ENCODE measurements around the gene ZNF521. TPM values are rescaled to one million over a fixed set of nuclear protein-coding genes. Genes with fewer than 3 reads are reported as not detected.
"Not testable (repeated sequence)": the region's sequence is repeated elsewhere in the genome, so short reads cannot be mapped to it uniquely, and the experiment has no call there.

Gene ZNF521
- polyA plus RNA-seq, 4 donors = 35.1 to 48.3 (median 45.7) TPM

DNA sequence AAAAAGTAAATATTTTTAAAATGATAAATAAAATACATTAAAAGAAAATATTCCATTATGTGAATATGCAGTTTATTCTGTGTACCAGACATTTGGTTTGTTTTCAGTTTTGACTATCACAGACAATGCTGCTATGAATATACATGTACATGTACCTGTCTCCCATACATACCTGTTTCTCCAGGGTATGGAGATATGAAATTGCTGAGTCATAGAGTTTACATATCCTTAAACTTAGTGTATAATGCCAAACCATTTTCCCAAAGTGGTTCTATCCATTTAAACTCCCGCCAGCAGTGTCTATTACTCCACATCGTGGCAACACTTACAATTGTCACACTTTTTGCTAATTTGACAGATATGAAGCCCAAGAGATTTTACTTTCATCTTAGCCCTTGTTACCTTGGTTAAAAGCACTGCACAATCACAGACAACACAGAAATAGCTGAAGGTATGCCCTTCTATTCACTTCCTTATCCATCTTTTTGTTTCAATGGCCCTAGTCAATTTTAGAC is 56.3 kb downstream of the ZNF521 start:
- DNase-seq (ENCODE audit: low read depth in 4 of 4, low spot score in 2 of 4) = no peak

DNA sequence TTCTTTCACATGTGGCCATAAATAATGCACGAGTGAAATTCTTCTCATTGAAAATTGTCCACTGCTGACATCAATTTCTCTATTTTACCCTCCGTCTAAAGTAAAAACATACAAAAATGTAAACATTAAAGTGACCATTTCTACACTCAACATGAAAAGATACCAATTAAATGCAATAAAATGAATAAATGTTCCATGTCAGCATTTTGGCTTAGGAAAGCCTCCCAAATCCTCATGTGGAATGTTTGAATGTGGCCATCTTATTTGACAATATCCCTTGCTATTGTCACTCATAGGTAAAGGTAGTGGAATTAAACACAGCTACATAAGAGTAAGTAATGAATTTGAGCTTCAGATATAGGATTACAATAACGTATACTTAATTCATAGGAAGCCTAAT is 60.8 kb downstream of the ZNF521 start:
- DNase-seq (ENCODE audit: low read depth in 4 of 4, low spot score in 2 of 4) = no peak

DNA sequence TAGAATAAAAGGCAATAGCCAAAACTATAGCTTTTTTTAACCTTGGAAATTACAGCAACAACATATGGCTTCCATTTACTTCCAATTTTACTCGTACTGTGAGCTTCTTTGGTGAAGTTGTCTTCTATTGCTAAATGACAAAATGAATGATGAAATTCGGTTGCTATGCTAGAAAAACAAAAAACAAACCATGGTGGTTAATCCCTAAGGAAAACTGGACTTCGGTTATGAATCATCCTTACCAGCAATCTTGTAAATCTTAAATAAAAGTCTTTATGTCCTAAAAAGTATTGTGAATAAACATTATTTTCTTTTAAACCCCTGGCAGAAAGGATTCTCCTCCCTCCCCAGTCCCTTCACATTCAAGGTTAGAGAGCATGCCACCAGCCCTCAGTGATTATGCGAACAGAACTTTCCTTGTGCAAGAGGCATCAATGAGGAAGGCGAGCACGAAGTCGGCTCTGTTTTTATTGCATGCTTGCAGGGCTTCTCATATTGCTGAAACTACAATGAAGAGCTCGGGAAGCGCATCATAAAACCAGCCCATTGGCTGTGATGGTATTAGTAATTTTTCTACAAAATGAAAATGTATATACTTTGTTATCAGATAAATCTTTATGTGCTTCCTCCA is 62.9 kb downstream of the ZNF521 start:
- DNase-seq (ENCODE audit: low read depth in 4 of 4, low spot score in 2 of 4) = no peak

DNA sequence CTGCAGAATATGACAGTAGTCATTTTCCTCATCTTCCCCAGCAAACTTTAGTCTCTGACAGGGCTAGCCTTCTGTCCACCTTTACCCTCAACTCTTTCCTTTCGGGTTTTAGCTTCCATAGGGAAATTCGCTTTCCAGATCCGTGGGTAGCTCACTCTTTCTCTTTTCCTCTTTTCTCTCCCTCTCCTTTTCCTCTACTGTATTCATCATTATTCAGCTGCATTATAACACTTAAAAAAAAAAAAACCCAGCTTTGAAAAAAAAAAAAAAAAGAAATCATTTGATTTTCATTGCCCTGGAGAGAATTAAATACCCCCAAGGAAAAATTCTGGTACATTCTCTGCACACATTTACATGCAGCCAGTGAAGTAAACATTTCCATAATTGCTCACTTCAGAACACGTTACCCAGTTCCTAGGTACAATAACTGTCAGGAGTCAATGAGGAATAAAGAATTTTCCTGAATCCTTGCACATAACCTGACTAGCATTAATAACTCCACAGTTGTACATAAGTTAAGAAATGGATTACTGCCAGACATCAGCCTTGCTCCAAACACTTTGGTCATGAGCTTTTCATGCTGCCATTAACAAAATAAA is 63.5 kb downstream of the ZNF521 start:
- DNase-seq (ENCODE audit: low read depth in 4 of 4, low spot score in 2 of 4) = no peak

DNA sequence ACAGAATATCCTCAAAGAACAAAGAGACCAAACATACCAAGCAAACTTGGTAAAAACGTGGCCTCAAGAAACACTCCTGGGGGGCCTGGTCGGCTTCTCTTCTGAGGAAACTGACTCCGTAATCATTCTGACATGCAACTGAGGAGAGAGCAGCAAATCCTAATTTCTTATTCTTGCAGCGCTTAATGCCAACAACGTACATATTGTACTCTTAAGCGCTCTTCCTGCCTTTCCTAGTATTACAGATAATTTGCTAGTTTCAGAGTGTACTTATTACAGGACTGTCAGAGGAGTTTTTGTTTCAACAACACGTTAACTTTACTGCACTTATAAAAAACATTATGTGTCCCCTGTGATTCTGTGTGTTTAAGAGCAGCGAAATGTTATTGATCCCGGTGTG is 64.9 kb downstream of the ZNF521 start:
- DNase-seq (ENCODE audit: low read depth in 4 of 4, low spot score in 2 of 4) = no peak

DNA sequence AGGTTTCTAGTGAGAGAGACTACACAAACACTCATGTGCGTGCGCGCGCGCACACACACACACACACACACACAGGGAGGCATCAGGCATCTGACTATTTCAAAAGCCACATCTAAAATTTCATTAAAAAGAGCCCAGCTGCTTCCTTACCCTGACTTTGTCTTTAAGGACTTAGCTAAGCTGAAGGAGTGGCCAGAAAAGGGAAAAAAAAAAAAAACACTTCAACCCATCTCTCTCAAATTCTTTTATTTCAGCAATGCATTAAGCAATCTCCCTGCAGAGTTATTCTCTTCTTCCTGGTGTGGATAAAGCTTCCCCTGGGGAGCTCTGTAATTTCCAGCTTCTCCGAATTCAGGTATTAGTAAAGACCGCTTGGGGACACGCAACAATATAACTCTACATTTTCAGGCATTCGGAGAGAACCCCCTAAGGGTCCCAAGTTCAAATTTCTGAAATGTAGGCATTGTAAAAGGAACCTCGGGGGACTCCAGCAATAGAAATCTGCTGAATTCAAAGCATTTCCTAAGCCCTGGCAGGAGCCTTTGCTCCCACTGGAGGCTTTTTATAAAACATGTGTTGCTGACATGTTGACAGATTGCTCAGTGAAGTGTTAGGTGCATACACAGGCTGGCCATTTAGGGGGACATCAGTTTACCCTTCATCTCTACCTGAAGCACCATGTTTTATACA is 67.0 kb downstream of the ZNF521 start:
- no peak for DNase-seq (ENCODE audit: low read depth in 4 of 4, low spot score in 2 of 4)

DNA sequence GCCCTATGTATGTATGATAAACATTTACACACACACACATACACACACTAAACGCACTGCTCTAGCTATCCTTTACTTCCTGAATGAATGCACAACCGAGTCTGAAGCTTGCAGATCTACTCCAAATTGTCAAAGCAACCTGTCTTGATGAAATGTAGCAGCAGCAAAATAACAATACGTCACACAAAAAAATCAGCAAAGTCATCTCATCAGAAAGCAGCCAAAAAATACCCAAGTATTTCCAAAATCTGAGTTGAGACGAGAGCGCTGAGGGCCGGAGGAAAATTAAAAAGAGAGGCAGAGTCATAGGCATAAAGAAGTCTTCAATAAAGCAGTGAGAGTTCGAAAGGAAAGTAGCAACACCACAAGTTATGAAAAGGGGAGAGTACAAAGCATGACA is 67.7 kb downstream of the ZNF521 start:
- no peak for DNase-seq (ENCODE audit: low read depth in 4 of 4, low spot score in 2 of 4)

DNA sequence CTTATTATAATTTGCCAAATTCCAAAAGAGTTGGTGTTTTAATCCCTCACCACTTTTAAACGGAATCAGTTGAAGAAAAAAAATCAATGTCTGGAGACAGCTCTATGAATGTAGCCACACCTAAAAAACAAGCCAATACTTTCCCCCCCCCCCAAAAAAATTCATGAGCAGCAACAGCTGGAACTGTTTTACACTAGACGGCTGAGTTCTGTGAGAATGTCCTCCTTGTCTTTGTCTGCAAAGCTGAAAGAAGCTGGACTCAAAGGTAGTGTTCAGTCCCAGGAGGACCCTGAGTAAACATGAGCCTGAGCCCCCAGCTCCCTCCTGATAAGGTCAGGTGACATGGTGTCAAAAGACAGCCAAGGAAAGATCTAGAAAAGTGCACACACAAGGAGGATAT is 68.2 kb downstream of the ZNF521 start:
- no peak for DNase-seq (ENCODE audit: low read depth in 4 of 4, low spot score in 2 of 4)

DNA sequence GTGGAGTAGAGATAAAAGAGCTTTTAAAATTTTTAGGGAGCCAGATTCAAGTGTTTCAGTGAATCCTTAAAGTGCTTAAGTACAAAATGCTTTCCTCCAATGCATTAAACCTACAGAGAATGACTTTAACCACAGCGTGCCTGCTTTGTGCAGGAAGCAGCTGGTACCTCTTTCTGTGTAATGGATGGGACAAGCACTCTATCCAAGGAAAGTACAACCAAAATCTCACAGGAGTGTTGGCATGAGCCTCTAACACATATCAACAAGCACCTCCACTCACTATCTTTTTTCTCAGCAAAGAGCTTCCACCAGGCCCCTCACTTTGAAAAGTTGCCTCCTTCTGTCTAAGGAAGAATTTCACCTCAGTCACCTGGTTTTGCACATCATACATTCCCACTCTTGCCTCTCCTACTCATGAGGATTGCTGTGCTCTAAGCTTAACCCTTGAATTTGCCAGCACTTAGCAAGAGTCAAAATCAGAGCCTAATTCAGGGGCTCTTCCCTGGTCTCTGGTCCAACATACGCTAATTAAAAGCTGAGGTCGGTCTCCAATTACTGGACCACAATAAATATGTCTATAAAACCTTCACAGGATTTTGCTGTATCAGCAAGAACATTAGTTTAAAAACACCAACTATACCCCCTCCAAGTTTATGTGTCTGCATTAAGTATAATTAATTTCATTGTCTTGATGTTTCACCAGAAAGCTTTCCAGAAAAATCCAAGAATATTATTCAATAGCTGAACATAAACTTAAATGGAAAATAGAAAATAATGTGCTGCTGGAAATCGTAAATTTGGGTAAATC is 68.9 kb downstream of the ZNF521 start:
- DNase-seq (ENCODE audit: low read depth in 4 of 4, low spot score in 2 of 4) = no peak

DNA sequence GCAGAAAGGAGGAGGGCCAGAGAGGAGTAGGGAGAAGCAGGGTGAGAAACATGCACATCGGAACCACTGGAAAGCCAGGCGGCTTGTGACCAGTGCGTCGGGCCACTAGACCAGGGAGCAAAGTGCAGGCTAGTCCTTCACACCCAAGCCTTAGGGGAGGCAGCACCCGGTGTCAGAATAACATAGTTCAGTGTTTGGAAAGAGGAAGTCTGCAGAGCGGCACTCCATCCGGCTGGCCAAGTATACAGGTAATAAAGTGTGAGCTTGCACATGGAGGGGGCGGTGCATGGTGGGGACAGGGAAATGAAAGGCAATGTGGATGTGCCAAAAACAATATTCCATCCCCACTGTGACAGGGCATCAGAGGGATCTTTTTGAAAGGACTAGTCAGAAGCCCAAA is 69.7 kb downstream of the ZNF521 start:
- no peak for DNase-seq (ENCODE audit: low read depth in 4 of 4, low spot score in 2 of 4)

DNA sequence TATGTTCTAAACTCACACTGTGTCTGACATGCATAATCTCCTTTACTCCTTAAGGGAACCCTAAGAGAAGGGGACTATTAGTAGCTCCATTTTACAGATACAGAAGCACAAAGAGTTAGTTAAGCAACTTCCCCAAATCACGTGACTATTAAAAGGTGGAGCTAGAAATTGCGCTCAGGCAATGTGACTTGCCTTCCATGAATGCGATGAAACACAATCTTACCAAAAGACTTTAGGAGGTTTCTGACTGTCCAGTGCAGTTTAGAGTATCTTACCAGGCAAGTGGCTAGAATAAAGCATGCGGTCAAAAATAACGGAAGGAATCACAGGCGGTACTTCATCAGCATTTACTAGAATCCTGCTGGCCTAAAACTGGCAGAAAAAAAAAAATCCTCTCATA is 70.4 kb downstream of the ZNF521 start:
- DNase-seq (ENCODE audit: low read depth in 4 of 4, low spot score in 2 of 4) = no peak

DNA sequence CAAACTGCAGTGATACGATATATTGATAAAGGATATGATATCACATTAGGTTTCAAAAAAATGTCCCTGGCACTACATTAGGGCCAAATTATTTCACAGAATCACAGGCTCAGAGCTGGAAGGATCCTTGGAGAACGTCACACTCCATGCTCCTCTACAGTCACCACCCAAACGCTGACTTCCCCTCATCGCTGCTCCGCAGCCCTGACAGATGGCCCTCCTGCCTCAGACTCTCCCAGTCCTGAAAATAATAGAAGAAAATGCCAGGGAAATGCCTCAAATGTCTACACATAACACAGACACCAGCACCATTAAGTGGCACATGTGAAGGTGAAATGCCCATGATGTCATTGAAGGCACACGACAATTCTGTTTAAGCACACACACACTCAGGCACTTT is 72.0 kb downstream of the ZNF521 start:
- DNase-seq (ENCODE audit: low read depth in 4 of 4, low spot score in 2 of 4) = no peak

DNA sequence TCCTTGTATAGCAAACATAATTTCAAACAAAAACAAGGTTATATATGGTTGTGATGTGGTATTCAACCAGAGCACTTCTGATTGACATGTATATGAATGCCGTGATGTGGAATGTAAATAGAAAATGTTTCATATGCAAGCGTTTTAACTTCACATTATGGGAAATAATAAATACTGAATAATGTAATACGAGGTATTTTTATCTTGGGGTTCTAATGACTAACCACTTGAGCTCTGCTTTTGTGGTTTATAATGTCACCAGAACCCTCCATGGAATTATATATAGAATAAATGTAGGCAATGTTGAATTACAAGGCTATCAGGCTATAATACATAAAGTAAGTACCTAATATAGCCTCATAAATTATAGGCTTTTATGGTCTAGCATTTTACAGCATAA is 72.4 kb downstream of the ZNF521 start:
- no peak for DNase-seq (ENCODE audit: low read depth in 4 of 4, low spot score in 2 of 4)

DNA sequence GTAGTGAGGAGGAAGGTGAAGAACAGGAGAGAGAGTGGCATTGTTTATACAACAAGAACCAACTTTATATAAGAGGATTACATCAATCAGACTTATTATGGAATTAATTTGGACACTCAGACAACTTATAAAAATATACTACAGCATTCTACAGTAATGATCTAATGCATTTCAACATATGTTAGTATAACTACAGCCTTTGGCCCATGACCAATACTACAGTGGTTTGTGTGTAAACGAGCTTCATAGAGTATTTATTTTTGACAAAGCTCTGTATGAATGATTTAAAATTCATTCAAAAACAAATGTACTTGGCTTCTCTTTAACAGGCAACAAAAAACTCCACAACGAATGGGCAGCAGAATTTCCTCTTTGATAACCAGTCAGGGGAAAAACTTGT is 72.8 kb downstream of the ZNF521 start:
- no peak for DNase-seq (ENCODE audit: low read depth in 4 of 4, low spot score in 2 of 4)

DNA sequence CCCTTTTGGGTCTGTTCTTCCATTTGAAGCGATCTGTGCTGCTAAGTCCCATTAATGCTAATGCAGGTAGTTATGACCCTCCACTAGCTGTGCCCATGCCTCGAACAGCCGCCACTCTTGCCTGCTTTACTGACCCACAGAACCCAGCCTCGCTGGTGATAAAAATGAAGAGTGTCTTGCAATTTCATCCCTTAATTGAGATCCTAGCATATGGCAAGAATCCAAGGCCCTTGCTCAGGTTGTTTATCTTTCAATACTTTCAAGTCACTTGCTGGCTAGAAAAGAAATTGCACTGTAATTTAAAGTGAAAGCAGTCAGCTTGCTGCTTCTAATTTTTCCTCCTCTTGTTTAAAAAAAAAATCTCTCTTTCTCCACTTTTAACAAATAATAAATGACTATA is 73.6 kb downstream of the ZNF521 start:
- no peak for DNase-seq (ENCODE audit: low read depth in 4 of 4, low spot score in 2 of 4)

DNA sequence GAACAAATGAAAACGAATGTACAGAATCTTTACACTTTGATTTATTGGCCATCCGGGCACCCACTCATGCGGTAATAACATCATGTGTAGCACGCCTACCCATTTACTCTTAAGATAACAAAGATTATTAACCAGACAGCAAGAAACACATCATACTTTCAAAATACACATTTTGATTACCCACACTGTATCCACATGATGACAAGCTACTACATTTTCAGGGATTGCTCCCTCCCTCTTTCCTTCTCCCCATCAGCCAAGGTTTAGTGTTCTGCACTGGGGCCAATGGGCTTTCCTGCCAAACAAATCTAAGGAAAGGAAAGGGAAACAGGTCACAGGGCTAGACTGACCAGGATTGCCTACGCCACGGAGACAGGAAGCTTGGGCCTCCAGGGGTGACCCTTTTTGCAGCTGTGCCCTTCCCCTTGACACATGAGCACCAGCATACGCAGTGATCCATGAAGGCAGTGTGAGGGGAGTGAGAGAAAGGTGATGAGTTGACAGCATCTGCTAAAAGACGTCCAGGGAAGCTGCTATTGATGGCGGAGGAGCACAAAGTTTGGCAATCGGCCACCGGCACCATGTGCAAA is 76.5 kb downstream of the ZNF521 start:
- peak in 3 of 4 donors; percentile 61 to 77 (median 69) for DNase-seq (ENCODE audit: low read depth in 4 of 4, low spot score in 2 of 4)

DNA sequence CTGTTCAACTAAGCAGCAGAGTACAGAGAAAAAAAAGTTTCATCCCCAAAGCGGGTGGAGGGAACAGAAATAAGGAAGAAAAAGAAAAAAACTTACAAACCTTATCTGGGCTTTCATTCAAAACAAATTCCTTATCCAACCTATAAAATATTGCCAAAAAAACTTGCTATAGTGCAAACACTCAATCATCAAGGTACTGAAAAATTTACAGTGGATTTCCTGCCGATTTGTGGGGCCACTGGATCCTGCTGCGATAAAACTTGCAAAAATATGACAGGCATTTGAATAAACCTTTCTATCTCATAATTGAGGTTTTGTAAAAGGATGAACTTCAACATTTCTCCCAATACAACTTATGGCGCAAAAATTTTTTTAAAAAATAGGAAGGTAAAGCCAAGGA is 77.0 kb downstream of the ZNF521 start:
- DNase-seq (ENCODE audit: low read depth in 4 of 4, low spot score in 2 of 4) = no peak

DNA sequence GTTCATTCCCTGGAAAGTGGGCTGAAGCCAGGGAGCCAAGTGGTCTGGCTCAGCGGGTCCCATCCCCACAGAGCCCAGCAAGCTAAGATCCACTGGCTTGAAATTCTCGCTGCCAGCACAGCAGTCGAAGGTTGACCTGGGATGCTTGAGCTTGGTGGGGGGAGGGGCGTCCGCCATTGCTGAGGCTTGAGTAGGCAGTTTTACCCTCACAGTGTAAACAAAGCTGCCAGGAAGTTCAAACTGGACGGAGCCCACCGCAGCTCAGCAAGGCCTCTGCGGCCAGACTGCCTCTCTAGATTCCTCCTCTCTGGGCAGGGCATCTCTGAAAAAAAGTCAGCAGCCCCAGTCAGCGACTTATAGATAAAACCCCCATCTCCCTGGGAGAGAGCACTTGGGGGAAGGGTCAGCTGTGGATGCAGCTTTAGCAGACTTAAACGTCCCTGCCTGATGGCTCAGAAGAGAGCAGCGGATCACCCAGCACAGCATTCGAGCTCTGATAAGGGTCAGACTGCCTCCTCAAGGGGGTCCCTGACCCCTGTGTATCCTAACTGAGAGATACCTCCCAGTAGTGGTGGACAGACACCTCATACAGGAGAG is 84.9 kb downstream of the ZNF521 start:
- not testable (repeated sequence) for DNase-seq (ENCODE audit: low read depth in 4 of 4, low spot score in 2 of 4)

DNA sequence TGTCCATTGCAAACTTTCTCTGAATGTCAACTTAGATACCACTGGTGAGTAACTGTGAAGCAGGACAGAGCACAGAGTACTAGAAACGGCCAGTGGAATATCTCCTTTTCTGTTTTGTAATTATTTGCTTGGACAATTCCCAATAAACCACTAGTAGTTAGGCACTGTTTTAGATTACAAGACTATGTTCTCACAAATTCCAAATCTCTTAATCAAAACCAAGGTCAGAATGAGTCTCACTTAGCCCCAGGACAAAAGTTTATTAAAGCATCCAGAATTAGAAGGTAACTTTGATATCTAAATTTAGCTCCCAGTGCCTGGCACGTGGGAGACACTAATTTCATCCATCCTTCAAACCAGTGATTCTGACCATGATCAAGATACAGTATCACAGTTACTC is 89.0 kb downstream of the ZNF521 start:
- no peak for DNase-seq (ENCODE audit: low read depth in 4 of 4, low spot score in 2 of 4)

DNA sequence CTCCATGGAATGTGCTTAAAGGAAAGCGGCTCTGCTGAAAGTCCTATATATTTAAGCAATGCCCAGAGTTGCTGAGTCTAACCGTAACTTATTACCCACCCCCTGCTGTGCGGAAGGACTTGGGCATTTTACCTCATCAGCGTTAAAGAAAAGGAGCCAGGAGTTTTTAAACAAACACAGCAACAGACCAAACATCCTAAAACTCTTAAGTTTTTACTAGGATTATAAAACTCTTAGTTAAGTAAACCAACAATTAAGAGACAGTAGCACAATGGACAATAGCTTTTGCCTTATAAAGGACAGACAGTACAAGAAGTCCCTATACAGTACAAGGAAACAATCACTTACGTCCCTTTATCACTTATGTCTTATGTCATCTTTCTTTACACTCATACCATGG is 90.2 kb downstream of the ZNF521 start:
- no peak for DNase-seq (ENCODE audit: low read depth in 4 of 4, low spot score in 2 of 4)
